SK-N-SH (cell line): ENCODE measurements around the gene ADRA1B.
"Not testable (repeated sequence)": the region's sequence is repeated elsewhere in the genome, so short reads cannot be mapped to it uniquely, and the experiment has no call there.

Source experiments
- POLR2AphosphoS5 ChIP-seq: IDR thresholded peaks from 2 replicates; pipeline ENCODE4 v1.6.1; 2012; ENCODE audit warnings: low read depth, low read length
- RAD21 ChIP-seq: IDR thresholded peaks from 2 replicates; pipeline ENCODE4 v1.6.1; 2012; ENCODE audit warnings: mild to moderate bottlenecking, low read length
- TAF1 ChIP-seq: IDR thresholded peaks from 2 replicates; pipeline ENCODE4 v1.6.1; 2012; ENCODE audit warnings: low read depth, mild to moderate bottlenecking, low read length, moderate library complexity, borderline replicate concordance
- TF ChIP-seq, protein P1 (sequence below): fragments of 200-600 bp; sonication (generic); IDR thresholded peaks from 2 replicates; pipeline ENCODE4 v1.6.1; 2017; ENCODE audit warnings: antibody characterized with exemption, mild to moderate bottlenecking, moderate library complexity

DNA sequence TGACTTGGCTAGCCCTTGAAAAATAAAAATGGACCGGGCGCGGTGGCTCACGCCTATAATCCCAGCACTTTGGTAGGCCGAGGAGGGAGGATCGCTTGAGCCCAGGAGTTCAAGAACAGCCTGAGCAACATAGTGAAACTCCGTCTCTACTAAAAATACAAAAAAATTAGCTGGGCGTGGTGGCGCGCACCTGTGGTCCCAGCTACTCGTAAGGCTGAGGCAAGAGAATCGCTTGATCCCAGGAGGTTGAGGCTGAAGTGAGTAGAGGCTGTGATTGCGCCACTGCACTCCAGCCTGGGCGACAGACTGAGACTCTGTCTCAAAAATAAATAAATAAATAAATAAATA is 92.2 kb downstream of the ADRA1B start:
- TF ChIP-seq, protein P1, sequence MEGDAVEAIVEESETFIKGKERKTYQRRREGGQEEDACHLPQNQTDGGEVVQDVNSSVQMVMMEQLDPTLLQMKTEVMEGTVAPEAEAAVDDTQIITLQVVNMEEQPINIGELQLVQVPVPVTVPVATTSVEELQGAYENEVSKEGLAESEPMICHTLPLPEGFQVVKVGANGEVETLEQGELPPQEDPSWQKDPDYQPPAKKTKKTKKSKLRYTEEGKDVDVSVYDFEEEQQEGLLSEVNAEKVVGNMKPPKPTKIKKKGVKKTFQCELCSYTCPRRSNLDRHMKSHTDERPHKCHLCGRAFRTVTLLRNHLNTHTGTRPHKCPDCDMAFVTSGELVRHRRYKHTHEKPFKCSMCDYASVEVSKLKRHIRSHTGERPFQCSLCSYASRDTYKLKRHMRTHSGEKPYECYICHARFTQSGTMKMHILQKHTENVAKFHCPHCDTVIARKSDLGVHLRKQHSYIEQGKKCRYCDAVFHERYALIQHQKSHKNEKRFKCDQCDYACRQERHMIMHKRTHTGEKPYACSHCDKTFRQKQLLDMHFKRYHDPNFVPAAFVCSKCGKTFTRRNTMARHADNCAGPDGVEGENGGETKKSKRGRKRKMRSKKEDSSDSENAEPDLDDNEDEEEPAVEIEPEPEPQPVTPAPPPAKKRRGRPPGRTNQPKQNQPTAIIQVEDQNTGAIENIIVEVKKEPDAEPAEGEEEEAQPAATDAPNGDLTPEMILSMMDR = not testable (repeated sequence)
- TF ChIP-seq RAD21, POLR2AphosphoS5, TAF1: not testable (repeated sequence)
